ENCODE measurements around the gene SLC44A4.
A peak's percentile ranks its signal among the peaks of the same experiment; 100 is the strongest.
"Not testable (repeated sequence)": the region's sequence is repeated elsewhere in the genome, so short reads cannot be mapped to it uniquely, and the experiment has no call there.

The SLC44A4 gene

DNA sequence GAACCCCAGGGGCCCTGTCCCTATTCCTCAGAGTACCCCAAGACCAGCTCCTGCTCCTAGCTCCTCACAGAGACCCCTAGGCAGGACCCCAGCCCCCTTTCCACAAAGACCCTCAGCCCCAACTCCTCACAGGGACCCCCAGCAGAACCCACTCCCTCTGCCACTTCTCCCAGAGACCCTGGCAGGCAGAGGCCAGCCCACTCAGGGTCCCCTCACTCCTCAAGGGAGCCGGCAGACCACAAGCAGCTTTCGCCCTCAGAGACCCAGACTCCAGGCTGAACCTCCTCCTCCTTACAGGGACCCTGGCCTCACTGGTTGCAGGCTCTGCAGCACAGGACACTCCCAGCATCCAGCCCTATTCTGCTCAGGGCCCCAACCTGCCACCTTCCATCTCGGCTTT, 575 bp downstream of the SLC44A4 start:
- no peak for DNase-seq

DNA sequence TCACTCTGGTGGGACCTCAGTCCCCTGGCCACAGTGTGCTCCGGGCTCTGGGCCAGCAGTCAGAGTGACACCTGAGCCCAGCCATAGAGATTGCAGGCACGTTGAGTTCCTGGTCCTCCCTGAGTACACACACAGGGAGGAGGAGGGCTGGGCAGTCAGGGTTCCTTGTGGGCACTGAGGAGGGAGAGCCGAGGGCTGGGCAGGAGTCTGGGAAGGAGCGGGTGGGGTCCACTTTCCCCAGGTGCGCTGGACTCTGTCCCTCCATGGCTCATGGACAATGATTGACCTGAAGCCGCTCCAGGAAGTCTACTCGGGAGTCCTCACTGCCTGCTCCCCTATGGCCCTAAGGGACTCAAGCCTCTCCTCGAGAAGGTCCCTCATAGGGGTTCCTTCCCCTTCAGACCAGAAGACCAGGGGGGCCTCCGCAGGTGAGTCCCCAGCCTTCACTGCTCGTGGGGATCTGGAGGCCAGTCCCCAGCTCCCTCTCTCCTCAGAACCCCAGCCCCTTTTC, 1.1 kb downstream of the SLC44A4 start:
- DNase-seq, result no peak

DNA sequence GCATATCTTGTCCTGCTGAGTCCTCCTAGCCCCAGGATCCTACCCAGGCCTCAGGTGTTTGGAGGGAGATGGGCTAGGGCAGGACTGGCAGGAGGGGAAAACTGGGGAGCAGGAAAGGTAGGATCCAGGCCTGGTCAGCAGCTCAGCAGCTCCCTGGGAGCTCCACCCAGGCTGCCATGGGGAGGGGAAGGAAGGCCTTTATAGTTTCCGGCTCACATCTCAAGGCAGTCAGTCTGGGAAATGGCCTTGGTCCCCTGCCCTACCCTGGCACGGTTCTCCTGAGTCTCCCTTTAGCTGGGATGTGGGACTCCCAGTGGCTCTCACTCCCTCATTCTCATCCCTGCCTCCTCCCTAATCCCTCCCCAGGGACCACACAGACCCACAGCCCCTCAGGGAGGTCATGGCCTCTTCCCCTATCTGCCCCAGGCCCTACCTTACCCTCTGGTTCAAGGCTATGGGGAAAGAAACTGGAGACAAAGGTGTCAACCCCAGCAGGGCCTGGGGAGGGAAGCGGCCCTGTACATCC, 1.6 kb downstream of the SLC44A4 start:
- DNase-seq, result no peak

DNA sequence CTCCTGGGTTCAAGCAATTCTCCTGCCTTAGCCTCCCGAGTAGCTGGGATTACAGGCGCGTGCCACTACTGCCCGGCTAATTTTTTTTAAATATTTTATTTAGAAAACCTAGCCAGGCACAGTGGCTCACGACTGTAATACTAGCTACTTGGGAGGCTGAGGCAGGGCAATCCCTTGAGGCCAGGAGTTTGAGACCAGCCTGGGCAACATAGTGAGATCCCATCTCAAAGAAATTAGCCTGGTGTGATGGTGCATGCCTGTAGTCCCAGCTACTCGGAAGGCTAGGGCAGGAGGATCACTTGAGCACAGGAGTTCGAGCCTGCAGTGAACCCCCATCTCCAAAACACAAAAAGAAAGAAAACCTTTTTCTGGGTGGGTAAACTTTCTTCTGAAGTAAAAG, 2.4 kb downstream of the SLC44A4 start:
- DNase-seq, result no peak

DNA sequence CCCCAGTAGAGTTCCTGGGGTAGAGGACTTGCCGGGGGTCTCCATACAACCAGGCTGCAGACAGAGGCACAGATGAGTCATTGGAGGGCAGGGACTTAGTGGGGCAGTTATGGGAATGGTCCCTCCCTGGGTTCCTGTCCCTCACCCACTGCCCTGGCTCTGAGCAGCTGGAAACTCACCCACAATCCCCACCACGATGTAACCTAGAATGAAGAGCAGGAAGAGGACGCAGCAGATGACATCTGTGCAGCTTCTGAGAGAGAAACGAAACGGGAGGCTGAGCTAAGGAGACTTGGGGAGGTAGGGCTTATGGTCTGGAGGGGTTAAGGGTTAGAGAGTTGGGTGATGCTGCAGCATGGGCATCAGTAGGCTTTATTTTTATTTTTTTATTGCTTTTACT, 2.9 kb downstream of the SLC44A4 start:
- DNase-seq, result no peak

DNA sequence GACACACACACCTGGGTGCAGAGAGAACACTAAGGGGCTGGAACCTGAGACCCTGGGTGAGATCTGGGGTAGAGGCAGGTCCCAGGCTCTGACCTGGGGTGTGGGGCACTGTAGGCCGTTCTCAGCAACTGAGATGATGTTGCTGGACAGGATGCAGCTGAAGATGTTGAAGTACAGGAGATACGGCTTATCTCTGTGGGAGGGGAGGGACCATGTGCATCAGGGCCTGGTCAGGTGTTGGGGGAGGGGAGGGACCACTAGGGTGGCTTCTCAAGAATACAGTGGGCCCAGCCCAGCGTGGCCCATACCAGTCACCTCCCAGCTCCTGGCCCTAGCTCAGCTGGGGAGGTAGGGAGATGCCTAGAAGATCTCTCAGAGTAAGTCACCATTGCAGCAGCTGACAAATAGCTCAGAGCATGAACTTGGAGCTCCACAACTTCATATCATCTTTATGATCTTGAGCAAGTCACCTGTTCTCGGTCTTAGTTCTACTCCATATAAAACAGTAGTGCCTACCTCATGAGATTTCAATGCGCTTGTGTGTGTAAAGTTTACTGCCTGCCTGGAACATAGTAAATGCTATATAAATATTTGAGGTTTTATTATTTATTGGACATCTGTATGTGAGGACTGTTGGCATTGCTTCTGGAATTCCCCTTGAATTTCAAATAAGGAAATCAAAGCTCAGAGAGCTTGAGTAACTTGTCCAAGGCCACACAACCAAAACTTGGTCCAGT, 3.8 kb downstream of the SLC44A4 start:
- DNase-seq, result no peak

DNA sequence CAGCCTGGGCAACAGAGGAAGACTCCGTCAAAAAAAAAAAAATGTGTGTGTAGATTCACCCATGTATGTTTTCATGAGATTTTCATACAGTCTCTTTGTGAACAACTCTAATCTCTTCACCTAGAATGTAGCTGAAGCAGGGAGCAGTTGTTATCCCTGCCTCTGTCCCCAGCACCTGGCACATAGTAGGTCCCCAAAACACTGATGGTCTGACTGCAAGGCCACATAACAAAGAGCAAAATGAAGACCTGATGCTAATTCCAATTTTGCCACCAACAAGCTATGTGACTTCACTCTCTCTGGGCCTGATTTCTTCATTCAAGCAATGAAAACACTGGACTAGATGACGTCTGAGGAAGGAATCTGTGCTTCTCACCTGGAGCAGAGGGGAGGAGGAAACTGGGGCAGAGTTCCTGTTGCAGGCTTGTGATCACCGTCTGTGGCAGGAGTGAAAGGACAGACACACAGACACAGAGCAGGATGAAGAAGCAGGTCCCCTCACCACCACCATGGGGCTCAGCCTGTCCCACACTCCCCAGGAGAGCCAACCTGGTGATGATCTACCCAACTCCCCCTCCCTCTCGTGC, 4.6 kb downstream of the SLC44A4 start:
- no peak for DNase-seq

DNA sequence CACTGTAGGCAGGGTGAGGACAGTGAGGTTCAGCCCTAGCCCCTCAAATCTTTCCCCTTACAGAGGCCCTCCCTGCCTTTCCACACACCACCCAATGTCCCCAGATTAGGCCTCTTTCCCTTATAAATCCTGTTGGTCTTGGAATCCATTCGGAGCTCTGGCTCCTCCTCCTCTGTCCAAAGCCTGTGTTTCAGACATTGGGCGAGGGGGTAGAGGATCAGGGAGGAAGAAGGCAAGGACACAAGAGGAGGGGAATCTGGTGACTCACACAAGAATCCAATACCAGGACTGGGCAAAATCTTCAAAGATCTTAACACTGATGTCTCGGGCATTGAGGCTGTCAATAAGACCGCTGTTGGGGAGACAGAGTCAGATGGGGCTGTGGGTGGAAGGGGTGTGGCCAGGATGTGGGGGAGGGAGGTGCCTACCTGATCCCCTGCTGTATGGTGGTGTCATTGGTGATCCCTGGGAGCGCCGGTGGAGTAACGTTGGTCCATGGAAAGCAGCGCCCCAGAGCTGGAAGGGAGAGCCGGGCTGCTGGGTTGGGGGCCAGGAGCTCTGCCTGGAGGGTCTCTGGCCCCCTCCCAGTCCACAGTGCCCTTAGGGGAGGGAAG, 7.6 kb downstream of the SLC44A4 start:
- no peak for DNase-seq

DNA sequence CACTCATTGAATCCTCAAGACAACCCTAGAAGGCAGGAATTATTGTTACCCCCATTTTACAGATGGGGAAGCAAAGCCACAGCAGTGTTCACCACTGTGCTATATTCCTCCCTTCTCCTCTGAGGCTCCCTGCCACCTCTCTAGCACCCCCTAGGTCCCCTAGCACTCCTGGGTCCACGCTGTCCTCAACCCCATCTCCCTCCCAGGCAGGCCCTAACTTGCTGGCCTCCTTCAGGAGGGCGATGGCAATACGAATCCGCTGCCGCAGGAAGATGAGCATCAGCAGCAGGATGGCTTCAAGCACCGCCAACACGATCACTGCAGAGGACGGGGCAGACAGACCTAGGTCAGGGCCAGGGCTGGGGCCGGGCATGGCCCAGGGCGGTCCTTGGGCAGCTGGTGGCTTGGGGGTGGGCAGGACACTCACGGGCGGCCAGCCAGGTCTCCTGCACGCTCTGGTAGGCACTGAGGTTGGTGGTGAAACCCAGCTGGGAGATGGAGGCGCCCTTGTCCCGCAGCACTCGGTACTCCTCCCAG, 8.3 kb downstream of the SLC44A4 start:
- no peak for DNase-seq

DNA sequence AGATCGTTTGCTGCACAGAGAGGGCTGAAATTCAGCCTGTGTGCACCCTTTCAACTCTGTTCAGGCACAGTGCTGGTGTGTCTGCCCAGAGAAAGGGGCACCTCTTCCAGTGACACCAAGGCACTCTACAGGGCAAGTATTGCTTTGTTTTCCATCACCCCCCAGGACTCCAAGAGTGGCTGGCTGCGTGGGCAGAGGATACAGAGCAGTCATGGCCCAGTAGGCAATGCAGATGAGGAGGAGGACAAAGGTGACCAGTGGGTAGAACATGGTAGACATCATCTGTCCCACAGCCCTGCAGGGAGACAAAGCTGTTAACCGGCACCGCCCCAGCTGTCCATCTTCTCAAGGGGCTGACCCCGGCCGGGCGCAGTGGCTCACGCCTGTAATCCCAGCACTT, 9.5 kb downstream of the SLC44A4 start:
- no peak for DNase-seq

DNA sequence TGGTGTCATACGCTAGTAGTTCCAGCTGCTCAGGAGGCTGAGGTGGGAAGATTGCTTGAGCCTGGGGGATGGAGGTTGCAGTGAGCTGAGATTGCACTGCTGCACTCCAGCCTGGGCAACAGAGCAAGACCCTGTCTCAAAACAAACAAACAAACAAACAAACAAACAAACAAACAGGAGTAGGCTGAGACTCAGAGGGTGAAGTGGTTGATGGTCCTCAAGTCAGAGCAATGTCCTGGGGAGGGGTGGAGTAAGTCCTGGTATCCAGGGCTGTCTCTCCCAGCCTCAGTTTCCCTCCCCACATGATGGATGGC, 10.2 kb downstream of the SLC44A4 start:
- not testable (repeated sequence) for DNase-seq

DNA sequence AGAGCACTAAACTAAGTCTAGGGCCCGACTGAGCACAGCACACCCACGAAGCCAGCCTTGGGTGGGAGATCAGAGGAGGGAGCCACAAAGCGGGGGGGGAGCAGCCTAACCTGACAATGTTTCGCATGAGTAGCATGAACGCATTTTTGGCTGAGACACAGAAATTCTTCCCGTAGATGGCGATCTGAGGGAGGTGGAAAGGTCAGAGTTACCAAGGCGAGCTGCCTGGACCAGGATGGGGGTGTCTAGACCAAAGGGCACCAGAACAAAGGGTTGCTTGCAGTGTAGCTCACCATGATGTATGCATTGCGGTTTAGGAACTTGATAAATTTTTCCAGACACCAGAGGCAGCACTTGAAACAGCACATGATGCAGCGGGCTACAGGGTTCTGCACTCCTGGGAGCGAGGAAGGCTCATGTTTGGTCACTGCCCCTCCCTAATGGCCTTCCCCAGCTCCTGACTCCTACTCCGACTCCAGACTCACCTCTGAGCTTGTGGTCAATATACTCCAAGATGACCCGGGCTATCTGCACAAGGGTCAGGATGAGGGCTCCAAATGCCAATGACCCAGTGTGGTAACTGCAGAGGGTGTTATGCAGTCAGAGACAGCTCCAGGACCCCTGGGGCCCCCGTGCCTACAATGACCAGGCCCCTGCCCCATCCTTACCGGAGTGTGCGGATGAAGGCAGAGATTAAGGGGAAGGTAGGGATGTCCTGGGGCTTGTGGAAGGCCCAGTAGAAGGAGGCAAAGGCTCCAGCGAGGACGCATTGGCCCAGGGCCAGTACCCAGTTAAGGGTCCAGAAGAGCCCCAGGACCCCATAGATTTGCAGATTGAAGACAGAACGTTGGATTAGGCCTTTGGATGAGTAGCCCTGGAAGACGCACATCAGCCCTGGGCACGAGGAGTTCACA, 13.3 kb downstream of the SLC44A4 start:
- no peak for DNase-seq

DNA sequence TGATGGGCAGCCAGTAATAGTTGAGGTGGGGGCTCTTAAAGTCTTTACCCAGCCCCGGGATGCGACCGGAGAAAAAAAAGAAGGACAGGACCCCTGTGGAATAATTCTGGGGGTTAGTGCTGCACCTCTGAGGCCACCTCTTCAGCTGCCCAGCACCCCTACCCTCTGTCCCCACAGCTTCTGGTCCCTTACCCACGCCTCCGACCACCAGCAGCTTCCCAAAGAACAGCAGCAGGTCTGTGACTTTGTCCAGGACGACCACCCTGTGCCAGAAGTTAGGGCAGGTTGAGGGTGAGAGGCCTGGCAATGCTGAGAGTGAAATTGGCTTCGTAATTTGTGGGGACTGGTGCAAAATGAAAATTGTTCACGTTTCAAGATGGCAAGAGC, 14.0 kb downstream of the SLC44A4 start:
- DNase-seq, result no peak

DNA sequence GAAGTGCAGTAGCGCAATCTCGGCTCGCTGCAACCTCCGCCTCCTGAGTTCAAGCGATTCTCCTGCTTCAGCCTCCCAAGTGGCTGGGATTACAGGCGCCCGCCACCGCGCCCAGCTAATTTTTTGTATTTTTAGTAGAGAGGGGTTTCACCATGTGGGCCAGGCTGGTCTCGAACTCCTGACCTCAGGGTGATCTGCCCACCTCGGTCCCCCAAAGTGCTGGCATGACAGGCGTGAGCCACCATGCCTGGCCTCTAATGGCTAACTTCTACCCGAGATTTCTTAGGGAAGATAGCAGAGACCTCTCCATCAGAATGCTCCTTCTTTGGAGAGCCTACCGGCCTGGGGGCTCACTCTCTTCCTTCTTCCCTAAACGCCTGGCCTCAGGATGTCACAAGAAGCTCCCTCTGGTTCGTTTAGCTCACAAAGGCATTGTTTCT, 14.7 kb downstream of the SLC44A4 start:
- DNase-seq, result not testable (repeated sequence)

DNA sequence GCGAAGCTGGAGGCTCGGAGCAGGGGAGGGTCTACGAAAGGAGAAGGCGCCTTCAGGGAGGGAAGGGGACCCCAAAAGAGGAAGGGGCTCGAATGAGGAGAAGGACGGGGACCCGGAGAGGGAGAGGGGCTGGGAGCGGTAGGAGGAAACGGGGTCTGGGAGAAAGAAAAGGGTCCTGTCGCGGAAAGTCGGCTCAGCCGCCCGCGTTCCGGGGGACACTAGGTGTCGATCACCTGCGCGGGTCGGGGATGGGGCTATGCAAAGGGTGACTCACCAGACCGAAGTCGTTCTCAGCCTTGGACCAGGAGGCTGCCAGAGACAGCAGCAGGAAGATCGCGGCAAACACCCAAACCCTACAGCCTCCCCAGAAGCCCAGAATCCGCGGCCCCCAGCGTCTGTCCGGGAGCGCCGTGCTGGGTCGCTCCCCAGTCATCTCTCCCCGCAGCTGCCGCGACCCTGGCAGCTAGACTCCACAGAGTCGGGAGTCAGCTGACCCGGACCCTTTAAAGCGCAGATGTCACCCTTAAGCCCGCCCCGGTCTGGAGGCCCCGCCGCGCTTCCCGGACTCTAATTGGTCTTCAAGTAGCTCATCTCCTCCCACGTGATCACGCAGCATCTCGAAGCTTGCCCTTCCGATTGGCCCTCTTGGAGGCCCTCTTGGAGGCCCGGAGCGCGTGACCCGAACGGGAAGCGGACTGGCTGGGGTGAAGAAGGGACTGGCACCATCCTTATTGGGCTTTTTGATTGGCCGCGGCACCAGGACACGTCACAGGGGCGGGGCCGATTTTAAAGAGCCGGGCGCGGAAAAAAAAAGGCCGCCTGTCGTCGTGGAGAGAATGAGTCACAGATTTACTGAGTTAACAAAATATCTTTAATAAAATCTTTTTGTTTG, 16.2 kb downstream of the SLC44A4 start, which contains the start of gene NEU1:
TSS of gene NEU1 (minus strand) at position 478 of the 892 bp plus-strand sequence. CDS start at position 433, 45 bp downstream.
- DNase-seq, result peak; percentile 100

DNA sequence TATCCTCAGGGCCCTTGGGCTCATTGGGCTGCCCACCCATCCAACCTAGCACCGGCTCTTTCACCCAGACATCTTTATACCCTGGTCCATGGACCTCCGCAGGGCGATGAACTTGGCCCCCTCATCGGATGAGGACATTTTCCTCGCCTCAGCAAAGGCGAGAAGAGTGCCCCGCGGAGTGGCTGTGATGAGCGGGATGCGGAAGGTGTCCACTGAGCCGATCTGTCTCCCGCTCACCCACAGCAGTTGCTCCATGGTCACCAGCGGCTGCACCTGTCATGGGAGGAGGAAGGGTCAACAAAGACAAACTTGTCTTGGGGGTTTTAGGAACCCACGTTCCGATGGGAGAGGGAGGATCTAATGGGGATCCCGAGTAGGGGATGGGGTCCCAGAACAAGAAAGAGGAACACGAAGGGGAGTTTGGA, 16.9 kb downstream of the SLC44A4 start:
- DNase-seq, result no peak

DNA sequence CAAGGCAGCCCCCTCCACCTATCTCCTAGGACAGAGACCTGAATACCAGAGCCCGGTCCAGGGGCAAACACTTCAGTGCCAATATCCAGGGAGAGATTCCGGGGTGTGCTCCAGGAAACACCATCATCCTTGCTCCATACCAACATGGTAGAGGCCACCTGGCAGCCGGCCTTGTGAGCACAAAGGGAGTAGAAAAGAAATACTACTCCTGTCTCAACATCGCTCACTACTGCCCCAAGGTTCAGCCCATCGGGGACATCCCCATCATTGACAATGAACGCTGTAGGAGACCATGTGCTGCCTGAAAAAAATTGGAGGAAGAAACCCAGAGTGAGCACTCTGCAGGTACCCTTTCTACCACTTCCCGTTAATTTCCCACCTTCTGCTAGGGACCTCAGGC, 17.6 kb downstream of the SLC44A4 start:
- no peak for DNase-seq

DNA sequence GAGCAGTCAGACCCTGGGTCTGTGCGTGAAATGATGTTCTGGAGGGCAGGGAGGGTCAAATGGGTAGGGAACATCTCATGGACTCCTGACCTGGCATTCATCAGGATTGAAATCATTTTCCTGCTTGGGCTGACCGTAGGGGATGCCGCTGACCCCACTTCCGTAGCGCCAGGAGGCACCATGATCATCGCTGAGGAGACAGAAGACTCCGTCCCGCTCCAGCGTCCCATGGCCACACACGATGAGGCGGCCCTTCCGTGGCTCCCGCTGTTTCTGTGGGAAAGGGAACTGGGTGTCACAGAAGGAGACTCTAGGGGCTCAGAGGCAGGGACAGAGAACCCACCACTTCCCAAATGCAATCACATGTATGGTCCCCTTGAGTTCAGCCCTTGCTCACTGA, 18.4 kb downstream of the SLC44A4 start:
- DNase-seq, result no peak

DNA sequence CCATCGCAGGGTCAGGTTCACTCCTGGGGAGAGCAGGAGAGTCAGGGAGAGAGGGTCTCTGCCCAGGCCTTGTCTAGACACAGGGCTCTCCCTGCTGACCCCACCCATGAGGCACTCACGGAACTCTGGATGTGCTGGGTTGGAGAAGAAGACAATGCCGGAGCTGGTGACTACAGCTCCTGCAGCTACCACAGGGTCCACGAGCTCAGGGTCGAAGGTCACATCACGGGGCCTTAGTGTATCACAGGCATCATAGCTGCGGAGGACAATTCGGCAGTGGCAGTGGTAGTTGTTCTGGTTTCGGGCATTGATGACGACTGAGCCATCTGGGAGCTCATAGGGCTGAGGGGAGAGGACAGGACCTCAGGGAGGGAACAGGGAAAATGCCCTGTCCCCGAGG, 18.9 kb downstream of the SLC44A4 start:
- DNase-seq, result no peak

DNA sequence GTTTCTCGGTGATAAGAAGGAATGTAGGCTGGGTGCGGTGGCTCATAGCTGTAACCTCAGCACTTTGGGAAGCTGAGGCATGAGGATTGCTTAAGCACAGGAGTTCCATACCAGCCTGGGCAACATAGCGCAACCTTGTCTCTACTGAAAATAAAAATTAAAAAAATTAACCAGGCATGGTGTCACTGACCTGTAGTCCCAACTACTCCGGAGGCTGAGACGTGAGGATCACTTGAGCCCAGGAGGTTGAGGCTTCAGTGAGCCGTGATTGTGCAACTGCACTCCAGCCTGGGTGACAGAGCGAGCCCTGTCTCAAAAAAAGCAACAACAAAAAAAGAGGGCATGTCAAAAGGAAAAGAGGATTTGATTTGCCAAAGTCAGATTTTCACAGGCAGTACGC, 20.1 kb downstream of the SLC44A4 start:
- DNase-seq, result no peak

DNA sequence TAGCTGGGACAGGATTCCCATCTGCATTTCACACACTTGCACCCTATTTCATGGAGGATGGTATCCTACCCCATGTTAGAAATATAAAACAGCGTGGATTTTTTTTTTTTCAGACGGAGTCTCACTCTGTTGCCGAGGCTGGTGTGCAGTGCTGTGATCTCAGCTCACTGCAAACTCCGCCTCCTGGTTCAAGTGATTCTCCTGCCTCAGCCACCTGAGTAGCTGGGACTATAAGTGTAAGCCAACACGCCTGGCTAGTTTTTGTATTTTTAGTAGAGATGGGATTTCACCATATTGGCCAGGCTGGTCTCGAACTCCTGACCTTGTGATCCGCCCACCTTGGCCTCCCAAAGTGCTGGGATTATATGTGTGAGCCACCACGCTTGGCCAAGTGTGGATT, 21.0 kb downstream of the SLC44A4 start:
- not testable (repeated sequence) for DNase-seq

All from MV-4-11 (cell line).